ENCODE measurements around the gene AGAP3.

Gene AGAP3

DNA sequence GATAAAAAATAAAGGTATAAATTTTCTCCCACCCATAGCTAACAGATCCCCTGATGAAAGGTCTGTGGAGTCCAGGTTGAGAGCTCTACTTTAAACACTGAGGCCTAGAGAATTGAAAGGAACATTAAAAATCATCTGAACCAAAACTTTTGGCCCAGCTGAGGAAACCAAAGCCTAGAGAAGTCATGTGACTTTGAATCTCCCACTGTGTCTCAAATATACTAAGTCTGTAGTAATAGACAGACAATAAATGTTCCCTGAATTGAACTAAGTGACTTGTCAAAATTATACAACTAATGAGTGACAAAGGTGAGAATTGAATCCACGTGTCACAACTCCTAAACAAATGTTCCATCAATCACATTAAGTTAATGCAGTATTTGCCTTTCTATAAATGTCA is 75.5 kb downstream of the AGAP3 start:
- H3K4me3 ChIP-seq (ENCODE audit: low read depth, low read length): no peak overlapping the region
- in situ Hi-C loops (cut with HindIII; ENCODE audit: low pct_ligation_motif_present, low sequenced_read_pairs): no loop called here
- H3K27me3 ChIP-seq (replicated peaks): peaks cover 36% of the 10 kb centered on the region
- TF ChIP-seq CTCF (IDR thresholded peaks at IDR 0.05; ENCODE audit: low read depth, low read length, missing control alignments): no peak
- no peak for DNase-seq
- no peaks in the 10 kb centered on the region for H3K36me3 ChIP-seq (replicated peaks)
- H3K27ac ChIP-seq: no peak overlapping the region

GRCh38 chr7:151166629-151167196 is 80.4 kb downstream of the AGAP3 start:
- in situ Hi-C loops (cut with HindIII; ENCODE audit: low pct_ligation_motif_present, low sequenced_read_pairs): no loop called here
- peak; percentile 1 for TF ChIP-seq CTCF (IDR thresholded peaks at IDR 0.05; ENCODE audit: low read depth, low read length, missing control alignments)
- Histone ChIP-seq H3K27ac (no peak overlapping the region), H3K27me3 (replicated peaks) (peaks cover 61% of the 10 kb centered on the region), H3K36me3 (replicated peaks) (no peaks in the 10 kb centered on the region), H3K4me3 (ENCODE audit: low read depth, low read length) (no peak overlapping the region)
- DNase-seq: no peak

DNA sequence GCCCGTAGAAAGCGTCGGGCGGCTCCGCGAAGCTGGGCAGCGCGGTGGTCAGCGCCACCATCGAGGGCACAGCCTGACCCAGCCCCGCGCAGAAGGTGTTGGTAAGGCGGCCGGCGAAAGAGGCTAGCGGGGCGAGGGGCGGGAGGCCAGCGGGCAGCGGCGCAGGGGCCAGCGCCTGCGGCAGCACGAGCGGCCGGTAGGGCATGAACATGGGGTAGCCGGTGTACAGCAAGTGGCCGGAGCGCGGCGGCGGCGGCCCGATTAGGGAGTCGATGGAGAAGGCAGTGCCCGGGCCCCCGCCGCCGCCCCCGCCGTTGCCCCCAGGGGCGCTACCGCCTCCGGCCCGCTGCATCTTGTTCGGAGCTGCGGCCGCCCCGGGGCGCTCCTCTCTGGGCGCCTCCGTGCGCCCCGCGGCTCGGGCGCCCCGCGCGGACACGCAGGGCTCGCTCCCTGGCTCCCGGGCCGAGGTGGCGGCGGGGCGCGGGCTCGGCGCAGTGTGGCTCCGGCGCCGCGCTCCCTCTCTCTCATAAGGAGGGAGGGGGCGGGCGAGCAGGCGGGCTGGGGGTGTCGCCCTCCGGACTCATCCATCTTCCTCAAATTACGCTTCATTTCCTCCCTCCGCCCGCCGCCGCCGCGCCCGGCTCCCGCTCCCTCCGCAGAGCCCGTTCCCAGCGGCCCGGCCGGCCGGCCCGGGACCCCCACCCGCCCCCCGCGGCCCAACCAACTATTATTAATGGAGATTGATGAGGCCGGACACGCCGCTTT is 81.1 kb downstream of the AGAP3 start, which contains the start of gene GBX1:
GBX1 (minus strand) TSS at position 498 of the 765 bp plus-strand sequence; CDS start at position 352, 146 bp downstream.
- in situ Hi-C loops (cut with HindIII; ENCODE audit: low pct_ligation_motif_present, low sequenced_read_pairs): no loop called here
- no peak within 1 kb of the TSS for H3K27ac ChIP-seq
- H3K27me3 ChIP-seq (replicated peaks): peaks cover 59% of the 10 kb centered on the region
- no peak for TF ChIP-seq CTCF (IDR thresholded peaks at IDR 0.05; ENCODE audit: low read depth, low read length, missing control alignments)
- H3K36me3 ChIP-seq (replicated peaks): no peaks in the 10 kb centered on the region
- no peak for DNase-seq
- H3K4me3 ChIP-seq (ENCODE audit: low read depth, low read length): peak within 1 kb of the TSS; percentile 32

DNA sequence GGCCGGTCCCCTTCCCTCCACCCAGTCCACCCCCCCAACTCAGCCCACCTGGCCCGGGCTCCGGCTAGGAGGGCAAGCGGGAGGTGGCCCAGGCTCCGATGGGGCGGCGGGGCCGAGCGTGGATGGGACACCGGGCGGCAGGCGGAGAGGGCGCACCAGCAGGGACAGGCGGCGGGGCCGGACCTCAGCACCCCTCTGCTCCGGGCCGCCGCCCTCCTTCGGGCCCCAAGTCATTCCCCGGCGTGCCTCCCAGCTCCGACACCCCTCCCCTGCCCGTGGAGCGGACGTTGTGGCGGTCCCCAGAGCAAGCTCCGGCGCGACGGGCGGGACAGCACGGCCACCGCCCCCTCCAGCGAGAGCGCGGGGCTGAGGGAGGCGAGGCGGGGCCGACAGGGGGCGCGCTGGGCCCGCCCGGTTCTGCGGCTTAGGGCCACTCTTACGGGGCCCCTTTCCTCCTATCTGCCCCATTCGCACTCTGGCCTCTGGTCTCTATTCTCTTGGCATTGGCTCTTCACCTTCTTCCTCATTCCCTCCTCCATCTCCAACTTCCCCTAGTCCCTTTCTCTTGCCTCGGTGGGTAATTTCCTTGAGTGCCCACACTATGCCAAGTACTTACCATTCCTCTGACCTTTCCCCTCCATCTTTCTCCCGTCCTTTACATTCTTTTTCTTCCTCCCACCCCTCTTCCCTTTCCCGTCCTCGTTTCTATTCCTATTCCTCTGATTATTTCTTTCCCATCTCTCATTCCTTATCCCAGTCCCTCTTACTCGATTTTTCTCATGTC is 81.9 kb downstream of the AGAP3 start:
- in situ Hi-C loops (cut with HindIII; ENCODE audit: low pct_ligation_motif_present, low sequenced_read_pairs): no loop called here
- Histone ChIP-seq H3K4me3 (ENCODE audit: low read depth, low read length) (peak overlapping the region; percentile 32), H3K36me3 (replicated peaks) (no peaks in the 10 kb centered on the region), H3K27me3 (replicated peaks) (peaks cover 59% of the 10 kb centered on the region), H3K27ac (no peak overlapping the region)
- DNase-seq: no peak
- TF ChIP-seq CTCF (IDR thresholded peaks at IDR 0.05; ENCODE audit: low read depth, low read length, missing control alignments): peak; percentile 59

DNA sequence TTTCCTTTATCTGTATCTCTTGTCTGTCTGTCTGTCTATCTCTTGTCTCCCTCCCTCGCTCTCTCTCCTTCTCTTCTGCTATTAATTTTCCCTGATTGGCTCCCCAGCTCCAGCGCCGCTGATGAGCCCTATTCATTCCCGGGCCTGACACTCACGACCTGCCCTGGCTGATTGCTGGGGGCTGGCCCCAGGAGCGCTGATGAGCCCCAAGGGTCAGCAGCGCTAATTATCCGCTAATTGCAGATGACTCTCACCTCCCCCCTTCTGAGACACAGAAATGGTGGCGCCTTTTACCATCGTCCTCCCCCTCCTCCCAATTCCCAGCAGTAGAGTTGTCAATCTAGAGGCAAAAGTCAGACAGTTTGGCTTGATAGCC is 82.5 kb downstream of the AGAP3 start:
- in situ Hi-C loops (cut with HindIII; ENCODE audit: low pct_ligation_motif_present, low sequenced_read_pairs): no loop called here
- Histone ChIP-seq H3K27ac (no peak overlapping the region), H3K4me3 (ENCODE audit: low read depth, low read length) (no peak overlapping the region), H3K36me3 (replicated peaks) (no peaks in the 10 kb centered on the region), H3K27me3 (replicated peaks) (peaks cover 59% of the 10 kb centered on the region)
- TF ChIP-seq CTCF (IDR thresholded peaks at IDR 0.05; ENCODE audit: low read depth, low read length, missing control alignments): no peak
- DNase-seq: no peak

All from brain microvascular endothelial cell (primary cell).